K562 (cell line): Measurements from ENCODE around the gene ZDHHC3. TPM values are rescaled to one million over a fixed set of nuclear protein-coding genes. Genes with fewer than 3 reads are reported as not detected.

Experiments used
- ATAC-seq: fragments of 200-7000 bp; cut with Tn5 transposase; 3 replicates; pipeline ENCODE4 v1.9.1; 2020; ENCODE audit warnings: moderate library complexity
- BruUV-seq: library from RNA; stranded (reverse); fragments of 400-500 nt; replicated peaks from 2 replicates; lab custom pipeline; 2021; lab: Mats Ljungman, UMichigan
- CTCF ChIA-PET: fragments of 300-600 bp; formaldehyde crosslinking; extraction: SDS; loops from one replicate; lab custom pipeline; 2021; ENCODE audit warnings: low intra/inter-chr PET ratio; lab: Yijun Ruan, JAX
- POLR2A ChIA-PET: fragments of 300-600, 350-650 bp; sonication (Branson Sonifier 250); formaldehyde crosslinking; extraction: SDS; loops from one replicate; lab custom pipeline; 2021; ENCODE audit warnings: antibody characterized with exemption, inconsistent platforms; lab: Yijun Ruan, JAX
- DNase-seq, 4 experiments: peaks; one replicate each; pipeline versions ENCODE4 v3.0.0 to v3.0.0-alpha.2; 2011 to 2018; ENCODE audit warnings: low spot score in 3 of 4, mixed read lengths in 3 of 4; ENCODE audit errors: extremely low read depth in 1 of 4
- FAIRE-seq: peaks from 2 replicates; lab custom pipeline; 2011; peaks lifted over from hg19 to GRCh38; lab: Jason Lieb, UNC
- H2AFZ ChIP-seq: 2 replicates; pipeline ENCODE4 v1.6.0; 2011; ENCODE audit warnings: low read depth, low read length, control low read depth, inconsistent platforms
- H3K27ac ChIP-seq: fragments of 200-600 bp; 3 replicates; pipeline ENCODE4 v1.8.0; 2011; ENCODE audit warnings: low read depth, mild to moderate bottlenecking, control low read depth, inconsistent platforms, low read length, moderate library complexity, mixed read lengths; ENCODE audit errors: extremely low read depth
- H3K27me3 ChIP-seq, 2 experiments: fragments of 300-600 bp in 1 of 2; 2 replicates in 1 of 2; 3 replicates in 1 of 2; pipeline versions ENCODE4 v1.6.0 to v1.8.0; 2011; ENCODE audit warnings: inconsistent platforms in 2 of 2, low read length in 2 of 2, mild to moderate bottlenecking in 1 of 2, mixed read lengths in 1 of 2, moderate library complexity in 1 of 2; ENCODE audit not compliant: control insufficient read depth in 2 of 2, insufficient read depth in 2 of 2
- H3K36me3 ChIP-seq: fragments of 300-600 bp; 3 replicates; pipeline ENCODE4 v1.8.0; 2011; ENCODE audit warnings: mild to moderate bottlenecking, low read length, inconsistent platforms; ENCODE audit not compliant: control insufficient read depth, insufficient read depth
- H3K4me1 ChIP-seq, 2 experiments: fragments of 200-600 bp in 1 of 2; replicated peaks in 1 of 2; 2 replicates in 1 of 2; 3 replicates in 1 of 2; pipeline versions ENCODE4 v1.5.1 to v1.8.0; 2011; ENCODE audit warnings: inconsistent platforms in 2 of 2, low read length in 2 of 2, mild to moderate bottlenecking in 1 of 2, mixed read lengths in 1 of 2, moderate library complexity in 1 of 2; ENCODE audit not compliant: control insufficient read depth in 2 of 2, insufficient read depth in 2 of 2
- H3K4me2 ChIP-seq: 2 replicates; pipeline ENCODE4 v1.6.1; 2011; ENCODE audit warnings: low read length, control low read depth, inconsistent platforms, mixed read lengths; ENCODE audit not compliant: insufficient read depth
- H3K4me3 ChIP-seq: fragments of 200-600 bp; sonication (generic), shearing (Covaris generic); 2 replicates; pipeline ENCODE4 v1.5.1; 2016; ENCODE audit warnings: control low read depth, inconsistent platforms
- H3K79me2 ChIP-seq: fragments of 200-600 bp; 3 replicates; pipeline ENCODE4 v1.8.0; 2011; ENCODE audit warnings: low read length, inconsistent platforms; ENCODE audit not compliant: control insufficient read depth, insufficient read depth
- H3K9ac ChIP-seq, 2 experiments: 2 replicates each; pipeline versions ENCODE4 v1.6.0 to v1.6.1; 2011; ENCODE audit warnings: low read depth in 2 of 2, low read length in 2 of 2, control low read depth in 1 of 2, inconsistent platforms in 1 of 2, mild to moderate bottlenecking in 1 of 2, mixed read lengths in 1 of 2; ENCODE audit not compliant: insufficient read depth in 1 of 2
- H3K9me1 ChIP-seq: one replicate; pipeline ENCODE4 v1.6.0; 2011; ENCODE audit warnings: inconsistent platforms, mild to moderate bottlenecking, low read length, moderate library complexity; ENCODE audit not compliant: control insufficient read depth, insufficient read depth
- H3K9me3 ChIP-seq: replicated peaks from 2 replicates; pipeline ENCODE4 v1.5.1; 2011; ENCODE audit warnings: low read depth, low read length, inconsistent platforms; ENCODE audit not compliant: control insufficient read depth, insufficient read depth
- H4K20me1 ChIP-seq: replicated peaks from 2 replicates; pipeline ENCODE4 v1.6.1; 2011; ENCODE audit warnings: low read length, inconsistent platforms, mixed read lengths; ENCODE audit not compliant: control insufficient read depth, insufficient read depth
- ATF3 ChIP-seq, 2 experiments: fragments of 450-650 bp in 1 of 2; sonication (generic) in 1 of 2; formaldehyde crosslinking in 1 of 2; IDR thresholded peaks in 1 of 2; conservative IDR thresholded peaks in 1 of 2; 2 replicates each; pipeline versions ENCODE4 v1.6.1 to v1.8.1; 2016 to 2023; ENCODE audit warnings: mild to moderate bottlenecking in 2 of 2, moderate library complexity in 2 of 2, inconsistent platforms in 1 of 2, missing genetic modification reagents in 1 of 2
- CHD4 ChIP-seq: fragments of 200-600 bp; sonication (generic); IDR thresholded peaks from 3 replicates; pipeline ENCODE4 v1.6.1; 2012; ENCODE audit warnings: low read depth, mild to moderate bottlenecking, mixed read lengths, low read length, inconsistent platforms; ENCODE audit not compliant: insufficient read depth, insufficient replicate concordance, poor library complexity, severe bottlenecking
- GATAD2B ChIP-seq: fragments of 450-650 bp; IDR thresholded peaks from 2 replicates; pipeline ENCODE4 v1.6.1; 2017; ENCODE audit warnings: mild to moderate bottlenecking, borderline replicate concordance
- GTF2B ChIP-seq: IDR thresholded peaks from 2 replicates; pipeline ENCODE4 v1.6.1; 2011; ENCODE audit not compliant: insufficient read length; ENCODE audit errors: extremely low read depth
- NFIC ChIP-seq: fragments of 450-650 bp; IDR thresholded peaks from 2 replicates; pipeline ENCODE4 v1.6.1; 2017; ENCODE audit warnings: mild to moderate bottlenecking, inconsistent platforms
- NFRKB ChIP-seq: fragments of 450-650 bp; IDR thresholded peaks from 2 replicates; pipeline ENCODE4 v1.6.1; 2016; ENCODE audit warnings: low read depth
- NFXL1 ChIP-seq: fragments of 450-650 bp; formaldehyde crosslinking; IDR thresholded peaks from 2 replicates; pipeline ENCODE4 v1.4.0; 2021; ENCODE audit warnings: mild to moderate bottlenecking
- PHB2 ChIP-seq: fragments of 450-650 bp; IDR thresholded peaks from 2 replicates; pipeline ENCODE4 v1.6.1; 2017; ENCODE audit warnings: low read depth
- SP1 ChIP-seq: sonication (generic); formaldehyde crosslinking; IDR thresholded peaks from 2 replicates; pipeline ENCODE4 v1.8.1; 2022; ENCODE audit warnings: mild to moderate bottlenecking, missing genetic modification reagents
- TCF7L2 ChIP-seq: fragments of 150-350 bp; IDR thresholded peaks from 2 replicates; pipeline ENCODE4 v1.6.1; 2016; ENCODE audit warnings: low read depth, mild to moderate bottlenecking, low read length, moderate library complexity
- ZEB2 ChIP-seq: fragments of 450-650 bp; IDR thresholded peaks from 2 replicates; pipeline ENCODE4 v1.6.1; 2016
- ZFPM2 ChIP-seq: fragments of 250-450 bp; sonication (Bioruptor Pico); IDR thresholded peaks from 2 replicates; pipeline ENCODE4 v1.5.1; 2022; ENCODE audit warnings: mild to moderate bottlenecking
- ZKSCAN1 ChIP-seq: fragments of 150-350 bp; IDR thresholded peaks from 2 replicates; pipeline ENCODE4 v1.6.1; 2016; ENCODE audit warnings: low read depth, low read length
- ZNF140 ChIP-seq: fragments of 250-450 bp; sonication (Bioruptor Pico); IDR thresholded peaks from 2 replicates; pipeline ENCODE4 v1.8.0; 2021; ENCODE audit warnings: moderate library complexity, mild to moderate bottlenecking, inconsistent platforms
- ZNF41 ChIP-seq: fragments of 250-450 bp; sonication (Bioruptor Pico); conservative IDR thresholded peaks from 2 replicates; pipeline ENCODE4 v1.4.0; 2020; ENCODE audit warnings: mild to moderate bottlenecking
- WGBS: fragments of 100-300 bp; shearing (Covaris generic); methylation state at CpG from one replicate; pipeline ENCODE4 v1.1.6; 2016; ENCODE audit warnings: low coverage, mixed read lengths; ENCODE audit not compliant: insufficient coverage; ENCODE audit errors: missing lambda C conversion rate; 5-methylcytosine and 5-hydroxymethylcytosine counted together
- in situ Hi-C: fragments of 300-500 bp; cut with MboI; formaldehyde crosslinking; loops from 4 replicates; pipeline ENCODE4 v1.15.0; 2018; ENCODE audit warnings: inconsistent platforms, mixed read lengths
- intact Hi-C: fragments of 100-400 bp; cut with micrococcal nuclease; formaldehyde crosslinking; loops from 2 replicates; pipeline ENCODE4 v1.14.2; 2022
- polyA plus RNA-seq, 8 experiments: library from polyadenylated mRNA; depleted of rRNA in 4 of 8; stranded (reverse) in 5 of 8; unstranded in 3 of 8; fragments of >200 nt; fragmentation: Nextera tagmentation in 2 of 8; fragmentation: Illumina TruSeq in 1 of 8; extraction: Ambion mirVana in 2 of 8; extraction: Trizol in 1 of 8; gene quantifications; 2 replicates each; pipeline versions ENCODE4 v1.2.1 to v1.2.3, GENCODE V29; 2011 to 2014; ENCODE audit warnings: inconsistent platforms in 1 of 8, missing spikeins in 1 of 8
- total RNA-seq, 7 experiments: library from RNA; depleted of rRNA in 6 of 7; stranded (reverse); fragments of >200 nt in 6 of 7; fragmentation: Illumina TruSeq in 2 of 7; extraction: Trizol in 2 of 7; gene quantifications; 2 replicates each; pipeline versions ENCODE4 v1.2.1 to v1.2.3, GENCODE V29; 2011 to 2021; ENCODE audit warnings: low replicate concordance in 1 of 7

The ZDHHC3 gene
- total and polyA plus RNA-seq, 9 of the 15 experiments (the other 6 are each of a cell fraction or from before 2014, with no cell fraction given) = 10.3 to 120 (median 67.2) TPM

DNA sequence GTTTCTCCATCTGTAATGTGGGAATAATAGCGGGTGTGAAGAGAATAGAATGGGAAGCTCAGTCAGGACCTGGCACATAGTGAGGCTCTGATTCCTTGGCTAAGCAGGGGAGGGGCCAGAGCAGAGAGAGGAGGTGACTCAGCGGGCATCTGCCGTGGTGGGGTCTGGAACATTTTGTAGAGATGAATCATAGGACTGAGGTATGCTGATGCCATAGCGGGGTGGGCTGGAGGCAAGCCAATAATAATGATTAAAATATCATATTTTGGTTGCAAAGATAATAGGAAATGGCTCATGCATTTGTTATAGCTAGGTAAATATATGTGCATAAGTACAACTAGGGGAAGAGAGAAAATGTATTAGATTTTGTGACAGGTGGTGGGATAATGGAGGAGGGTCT lies 90.4 kb downstream of the ZDHHC3 start (continued):
- TF ChIP-seq ZKSCAN1 = peak; percentile 62; the same call in 1 of the 2 replicates
- no peak for TF ChIP-seq PHB2
- peak; percentile 50 for TF ChIP-seq ATF3 (IDR thresholded peaks at IDR 0.05)
- TF ChIP-seq ATF3 (CRISPR knock-in tag; conservative IDR thresholded peaks at IDR 0.05) = no peak
- no peak for TF ChIP-seq ZEB2
- TF ChIP-seq GATAD2B = no peak
- TF ChIP-seq NFIC = peak; percentile 25; the same call in 1 of the 2 replicates
- no peak for TF ChIP-seq ZNF140
- no peak for TF ChIP-seq ZNF41 (CRISPR knock-in tag)
- no peak for TF ChIP-seq NFXL1 (CRISPR knock-in tag)
- TF ChIP-seq NFRKB = no peak
- no peak for TF ChIP-seq TCF7L2
- no peak for TF ChIP-seq ZFPM2 (CRISPR knock-in tag)

DNA sequence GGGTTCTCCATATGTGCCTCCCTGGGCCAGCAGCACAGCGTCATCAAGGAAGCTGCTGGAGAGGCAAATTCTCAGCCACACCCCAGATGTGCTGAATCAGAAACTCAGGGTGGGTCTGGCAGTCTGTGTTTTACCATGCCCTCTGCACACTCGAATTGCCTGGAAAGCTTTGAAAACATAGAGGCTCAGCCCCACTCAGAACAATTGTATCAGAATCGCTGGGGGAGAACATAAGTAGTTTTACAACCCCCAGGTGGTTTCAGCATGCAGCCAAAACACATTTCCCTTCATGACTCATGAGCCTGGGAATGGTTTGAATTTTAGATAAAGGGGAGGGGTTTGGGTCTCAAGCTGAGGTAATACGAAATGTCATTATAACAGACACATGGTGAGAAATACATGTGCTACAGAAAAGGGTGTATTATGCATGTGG lies 92.0 kb downstream of the ZDHHC3 start:
- in situ Hi-C loops (no loop called here), intact Hi-C loops (no loop called here)
- no peaks in the 10 kb centered on the region for H3K9me1 ChIP-seq
- CTCF ChIA-PET = no interaction called here
- H3K4me2 ChIP-seq = no peak overlapping the region
- peaks cover 5% of the 10 kb centered on the region; the same call in 1 of the 2 replicates for H4K20me1 ChIP-seq
- POLR2A ChIA-PET = interaction anchor here (0.6 to 1.1 kb wide), 3 partner anchors 13 to 123 kb away, joined by 3 to 4 read pairs (median 4); partner anchors contain the start of genes KIAA1143 and KIF15
- H3K4me3 ChIP-seq = no peak overlapping the region
- no peak for DNase-seq
- 2% methylated on average over 4 of the region's 4 CpGs for WGBS
- no peaks in the 10 kb centered on the region for H3K4me1 ChIP-seq
- H3K9me3 ChIP-seq = no peaks in the 10 kb centered on the region
- ATAC-seq = no peak
- H3K36me3 ChIP-seq = no peaks in the 10 kb centered on the region
- peaks cover 26 to 45% of the 10 kb centered on the region in 2 experiments for H3K27me3 ChIP-seq
- no peak overlapping the region for H2AFZ ChIP-seq
- no peaks in the 10 kb centered on the region for H3K79me2 ChIP-seq
- BruUV-seq = no TSS peak
- no peak overlapping the region for H3K9ac ChIP-seq
- FAIRE-seq = no peak
- TF ChIP-seq ATF3 (IDR thresholded peaks at IDR 0.05) (peak; percentile 21; the same call in 1 of the 2 replicates), ATF3 (CRISPR knock-in tag; conservative IDR thresholded peaks at IDR 0.05) (no peak), CHD4 (no peak), SP1 (no peak), GTF2B (no peak)
- TF ChIP-seq, all 486 proteins: peak for 1
- H3K27ac ChIP-seq = no peak overlapping the region
